ENCODE results near the gene BIRC5.

The BIRC5 gene

DNA sequence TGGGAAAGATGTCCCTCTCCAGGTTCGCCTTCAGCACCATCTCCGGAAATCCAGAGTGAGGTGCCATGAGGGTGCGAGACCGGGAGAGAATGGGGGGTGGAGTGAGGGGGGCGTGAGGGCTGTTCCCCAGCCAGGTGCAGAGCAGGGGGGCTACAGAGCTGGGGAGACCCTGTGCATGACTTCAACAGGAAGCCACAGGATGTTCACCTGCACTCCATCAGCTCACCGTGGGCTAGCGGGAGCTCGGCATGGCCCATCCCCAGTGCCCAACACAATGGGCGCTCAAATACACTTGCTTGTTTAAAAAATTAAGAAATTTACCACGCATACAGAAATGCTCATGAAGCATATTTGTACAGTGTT is 45.1 kb downstream of the BIRC5 start:
- no peak for DNase-seq (ENCODE audit: low read depth)
- TF ChIP-seq, protein P1, sequence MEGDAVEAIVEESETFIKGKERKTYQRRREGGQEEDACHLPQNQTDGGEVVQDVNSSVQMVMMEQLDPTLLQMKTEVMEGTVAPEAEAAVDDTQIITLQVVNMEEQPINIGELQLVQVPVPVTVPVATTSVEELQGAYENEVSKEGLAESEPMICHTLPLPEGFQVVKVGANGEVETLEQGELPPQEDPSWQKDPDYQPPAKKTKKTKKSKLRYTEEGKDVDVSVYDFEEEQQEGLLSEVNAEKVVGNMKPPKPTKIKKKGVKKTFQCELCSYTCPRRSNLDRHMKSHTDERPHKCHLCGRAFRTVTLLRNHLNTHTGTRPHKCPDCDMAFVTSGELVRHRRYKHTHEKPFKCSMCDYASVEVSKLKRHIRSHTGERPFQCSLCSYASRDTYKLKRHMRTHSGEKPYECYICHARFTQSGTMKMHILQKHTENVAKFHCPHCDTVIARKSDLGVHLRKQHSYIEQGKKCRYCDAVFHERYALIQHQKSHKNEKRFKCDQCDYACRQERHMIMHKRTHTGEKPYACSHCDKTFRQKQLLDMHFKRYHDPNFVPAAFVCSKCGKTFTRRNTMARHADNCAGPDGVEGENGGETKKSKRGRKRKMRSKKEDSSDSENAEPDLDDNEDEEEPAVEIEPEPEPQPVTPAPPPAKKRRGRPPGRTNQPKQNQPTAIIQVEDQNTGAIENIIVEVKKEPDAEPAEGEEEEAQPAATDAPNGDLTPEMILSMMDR (conservative IDR thresholded peaks at IDR 0.05; ENCODE audit: low read depth, low read length) = no peak
- H3K4me3 ChIP-seq (ENCODE audit: low read length) = no peak overlapping the region

DNA sequence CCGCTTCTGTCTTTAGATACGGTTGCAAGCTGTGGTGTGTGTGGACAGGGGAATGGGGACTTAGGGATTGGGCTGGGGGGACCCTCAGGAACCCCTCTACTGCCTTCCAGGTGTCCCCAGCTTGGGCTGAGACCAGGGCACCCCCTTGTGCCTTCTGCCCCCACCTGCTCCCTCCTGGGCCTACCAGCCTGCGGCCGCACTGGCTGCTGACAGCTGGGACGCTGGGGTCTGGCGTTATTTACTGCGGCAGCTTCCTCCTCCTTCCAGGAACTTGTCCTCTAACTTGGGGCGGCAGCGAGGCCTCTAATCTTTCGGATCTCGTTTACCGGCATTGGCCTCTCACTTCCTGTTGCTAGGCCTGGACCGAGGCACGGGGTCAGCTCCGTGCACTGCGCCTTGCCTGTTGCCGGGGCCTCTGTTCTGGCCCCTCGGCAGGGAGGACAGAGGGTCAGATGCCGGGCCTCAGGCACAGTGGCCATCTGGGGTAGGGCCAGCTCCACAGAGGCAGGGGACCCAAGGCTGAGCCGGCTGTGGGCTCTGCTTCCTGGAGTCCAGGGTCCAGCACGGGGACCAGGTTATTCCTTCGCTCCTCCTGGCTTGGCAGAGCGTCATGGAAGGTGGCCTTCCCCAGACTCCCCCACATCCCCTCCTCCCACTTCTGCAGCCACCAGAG is 49.1 kb downstream of the BIRC5 start:
- H3K4me3 ChIP-seq (ENCODE audit: low read length) = no peak overlapping the region
- TF ChIP-seq, protein P1 (conservative IDR thresholded peaks at IDR 0.05; ENCODE audit: low read depth, low read length) = no peak
- DNase-seq (ENCODE audit: low read depth) = no peak

DNA sequence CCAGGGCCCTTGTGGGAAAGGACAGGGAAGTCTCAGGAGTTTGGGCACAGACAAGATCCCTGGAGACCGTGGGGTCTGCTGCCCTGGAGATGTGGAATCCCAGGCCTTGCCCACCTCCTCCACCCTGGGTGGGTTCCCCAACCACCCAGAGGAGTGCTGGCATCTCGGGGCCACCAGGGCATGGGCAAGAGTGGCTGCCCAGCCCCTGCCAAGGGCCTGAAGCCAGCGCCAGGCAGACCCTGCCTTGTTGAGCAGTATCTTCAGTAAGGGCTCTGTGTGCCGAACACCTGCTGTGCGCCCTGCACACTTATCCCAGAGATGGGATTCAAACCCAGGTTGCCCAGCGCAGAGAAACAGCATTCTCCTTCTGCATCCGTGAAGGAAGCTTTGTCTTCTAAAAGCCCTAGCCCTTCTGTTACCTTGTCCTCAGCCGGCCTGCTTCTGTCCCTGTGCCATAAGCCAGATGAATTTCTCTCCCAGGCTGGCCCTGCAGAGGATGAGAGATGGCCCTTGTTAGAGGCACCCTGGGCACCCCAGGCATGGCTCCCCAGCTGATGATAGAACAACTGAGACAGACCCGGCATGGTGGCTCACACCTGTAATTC is 49.8 kb downstream of the BIRC5 start:
- no peak overlapping the region for H3K4me3 ChIP-seq (ENCODE audit: low read length)
- TF ChIP-seq, protein P1 (conservative IDR thresholded peaks at IDR 0.05; ENCODE audit: low read depth, low read length) = no peak
- no peak for DNase-seq (ENCODE audit: low read depth)

DNA sequence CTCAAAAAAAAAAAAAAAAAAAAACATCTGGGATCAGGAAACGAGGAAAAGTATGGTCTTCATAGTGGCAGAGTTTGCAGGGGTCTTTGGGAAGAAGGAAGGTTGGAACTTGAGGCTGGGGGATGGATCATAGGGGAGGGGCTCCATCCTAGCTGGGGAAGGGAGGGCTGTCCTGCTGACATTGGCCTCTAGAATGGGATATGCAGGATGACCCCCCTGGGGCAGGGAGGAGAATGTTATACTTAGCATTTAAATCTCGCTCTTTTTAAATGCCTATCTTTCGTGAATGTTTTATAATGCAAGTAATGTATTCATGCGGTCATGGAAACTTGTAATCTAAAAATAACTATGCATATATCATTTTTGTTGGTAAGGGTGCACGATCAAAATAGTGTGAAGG is 50.5 kb downstream of the BIRC5 start:
- TF ChIP-seq, protein P1 (conservative IDR thresholded peaks at IDR 0.05; ENCODE audit: low read depth, low read length) = no peak
- no peak overlapping the region for H3K4me3 ChIP-seq (ENCODE audit: low read length)
- no peak for DNase-seq (ENCODE audit: low read depth)

DNA sequence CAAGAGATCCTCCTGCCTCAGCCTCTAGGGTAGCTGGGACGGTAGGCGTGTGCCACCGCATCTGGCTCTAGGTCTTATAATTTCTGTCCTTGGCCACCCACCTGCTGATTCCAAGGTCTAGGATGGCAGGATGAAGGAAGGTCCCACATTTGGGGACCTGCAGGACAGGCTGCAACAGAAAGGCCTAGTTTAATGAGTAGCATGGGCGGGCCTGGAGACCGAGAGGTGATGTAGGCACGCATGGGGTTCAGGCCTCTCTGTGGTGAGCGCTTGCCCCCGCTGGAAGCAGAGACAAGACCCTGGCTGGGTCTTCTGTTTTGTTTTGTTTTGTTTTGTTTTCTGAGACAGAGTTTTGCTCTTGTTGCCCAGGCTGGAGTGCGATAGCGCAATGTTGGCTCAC is 51.1 kb downstream of the BIRC5 start:
- no peak overlapping the region for H3K4me3 ChIP-seq (ENCODE audit: low read length)
- TF ChIP-seq, protein P1 (conservative IDR thresholded peaks at IDR 0.05; ENCODE audit: low read depth, low read length) = no peak
- no peak for DNase-seq (ENCODE audit: low read depth)

DNA sequence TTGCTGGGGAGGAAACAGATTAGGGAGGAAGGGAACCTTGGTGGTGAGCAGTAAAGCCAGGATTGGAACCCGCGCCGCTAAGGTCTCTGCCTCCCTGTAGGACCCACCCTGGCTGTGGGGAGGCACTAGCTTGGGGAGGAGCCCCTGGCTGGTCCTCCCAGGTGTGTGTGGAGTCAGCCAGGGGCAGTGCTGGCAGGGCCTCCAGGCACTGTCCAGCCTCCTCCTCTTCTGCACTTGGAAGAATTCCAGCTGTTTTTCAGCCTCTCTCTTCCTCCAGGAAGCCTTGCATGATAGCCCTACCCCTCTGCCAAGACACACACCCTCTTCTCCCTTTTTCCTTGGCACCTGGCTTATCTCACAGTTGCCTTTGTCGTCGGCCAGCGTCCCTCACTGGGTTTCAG is 52.2 kb downstream of the BIRC5 start:
- no peak overlapping the region for H3K4me3 ChIP-seq (ENCODE audit: low read length)
- TF ChIP-seq, protein P1 (conservative IDR thresholded peaks at IDR 0.05; ENCODE audit: low read depth, low read length) = no peak
- no peak for DNase-seq (ENCODE audit: low read depth)

DNA sequence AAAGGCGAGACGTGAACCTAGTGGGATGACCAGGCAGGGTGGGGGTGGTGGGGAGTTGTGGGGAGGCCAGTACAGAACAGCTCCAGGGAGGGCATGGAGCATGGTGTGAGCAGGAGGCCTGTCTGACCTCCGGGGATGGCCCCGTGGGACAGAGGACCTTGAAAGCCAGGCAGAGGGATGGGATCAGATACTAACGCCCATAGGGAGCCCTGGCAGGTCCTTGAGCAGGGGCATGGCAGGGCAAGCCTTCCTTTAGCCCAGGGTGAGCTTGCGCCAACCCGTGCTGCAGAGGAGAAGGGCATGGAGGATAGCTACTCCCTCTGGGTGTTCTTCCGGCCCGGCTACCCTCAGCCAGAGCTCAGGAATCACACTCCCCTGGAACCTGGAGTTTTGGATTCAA is 52.7 kb downstream of the BIRC5 start:
- no peak overlapping the region for H3K4me3 ChIP-seq (ENCODE audit: low read length)
- DNase-seq (ENCODE audit: low read depth) = no peak
- TF ChIP-seq, protein P1 (conservative IDR thresholded peaks at IDR 0.05; ENCODE audit: low read depth, low read length) = no peak
